GM19468 (cell line): ENCODE results near the gene VWA2.

Source experiments
- ATAC-seq: cut with Tn5 transposase; IDR thresholded peaks from one replicate; pipeline ENCODE4 v1.9.1; 2021; ENCODE audit warnings: mild to moderate bottlenecking, moderate library complexity, moderate number of reproducible peaks; ENCODE audit not compliant: unreplicated experiment; ENCODE audit errors: extremely low read depth

The VWA2 gene

DNA sequence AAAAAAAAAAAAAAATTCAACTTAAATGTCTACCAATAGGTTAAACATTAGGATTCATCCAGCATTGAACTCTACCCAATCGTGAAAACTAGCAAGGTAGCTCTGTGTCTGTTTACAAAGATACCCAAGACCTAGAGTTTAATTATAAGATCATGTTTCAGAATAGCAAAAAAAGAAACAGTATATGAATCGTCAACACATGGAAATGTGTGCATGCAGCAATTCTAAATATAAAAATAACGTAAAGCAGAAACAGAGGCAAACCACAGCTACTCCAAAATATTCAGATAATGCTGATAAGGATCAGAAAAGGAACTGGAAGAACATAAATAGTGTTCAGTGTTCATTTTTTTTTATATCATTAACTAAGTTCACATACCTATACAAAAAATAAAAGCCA is 96.6 kb downstream of the VWA2 start:
- ATAC-seq, result no peak

DNA sequence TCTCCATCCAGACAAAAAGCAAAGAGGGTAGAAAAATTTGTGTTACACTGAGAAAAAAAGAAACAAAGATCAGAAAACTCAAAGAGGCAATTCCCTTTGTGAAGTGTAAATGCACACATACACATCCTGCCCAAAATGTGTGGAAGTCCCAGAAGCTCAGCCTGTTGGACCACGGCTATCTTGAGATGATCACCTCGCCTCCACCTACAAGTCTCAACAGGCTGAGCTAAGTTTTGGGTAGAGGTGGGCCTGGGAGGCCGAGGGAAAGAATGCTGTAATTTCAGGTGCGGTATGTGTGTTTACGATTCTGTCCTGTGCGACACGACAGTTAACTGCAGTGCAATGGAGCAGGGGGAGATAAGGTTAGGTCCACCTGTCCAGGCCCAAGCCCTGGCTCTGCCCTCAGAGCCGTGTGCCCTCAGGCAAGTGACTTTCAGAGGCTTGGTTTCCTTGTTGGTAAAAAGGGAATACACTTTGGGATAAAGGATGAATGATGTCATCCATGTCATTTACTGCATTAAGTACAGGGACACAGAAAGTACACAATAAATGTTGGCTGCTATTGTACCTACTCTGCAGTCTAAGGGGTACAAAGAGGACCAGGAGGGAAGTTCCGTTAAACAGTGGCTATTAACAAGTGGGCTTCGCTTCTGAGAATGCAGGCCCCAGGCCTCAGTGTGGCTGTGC is 97.9 kb downstream of the VWA2 start:
- ATAC-seq, result no peak

DNA sequence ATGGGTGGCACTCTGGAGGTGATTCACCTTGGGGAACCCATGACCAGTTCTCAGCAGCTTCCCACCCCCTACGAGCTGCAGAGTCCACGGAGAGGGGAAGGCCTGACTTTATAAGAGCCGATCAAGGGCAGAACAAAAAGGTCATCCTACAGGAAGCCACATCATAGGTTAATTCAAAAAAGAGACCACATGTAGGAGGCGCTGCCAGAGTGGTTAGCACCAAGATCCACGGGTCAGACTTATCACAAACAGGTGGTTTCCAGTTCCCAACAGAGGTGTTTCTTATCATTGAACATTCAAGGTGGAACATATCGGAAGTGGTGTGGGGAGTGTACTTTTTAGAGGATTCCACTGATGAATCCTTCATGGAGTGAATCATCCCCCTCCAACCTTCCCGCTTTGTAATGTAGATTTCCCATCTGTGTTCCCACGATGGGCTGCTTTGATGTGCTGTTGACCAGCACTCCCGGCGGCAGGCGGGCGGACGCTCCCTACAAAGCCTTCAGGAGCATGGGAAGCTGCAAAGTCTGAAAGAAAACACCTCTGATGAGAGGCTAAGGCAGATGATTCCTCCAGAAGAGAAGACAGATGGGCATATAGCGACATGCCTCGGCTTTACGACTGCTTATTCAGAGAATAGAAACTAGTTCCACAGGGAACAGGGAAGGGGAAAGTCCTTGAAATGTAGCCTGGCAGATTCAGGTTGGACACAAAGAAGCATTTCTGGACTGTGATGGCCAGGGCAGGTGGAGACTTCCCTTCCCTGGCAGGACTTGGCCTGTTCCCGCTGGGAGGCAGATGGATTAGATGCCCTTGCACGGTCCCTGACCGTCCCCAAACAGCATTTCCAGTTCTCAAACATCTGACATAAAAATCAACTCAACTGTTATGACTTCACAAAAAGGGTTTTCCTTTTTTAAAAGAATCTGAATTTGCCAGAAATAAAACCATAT is 98.7 kb downstream of the VWA2 start:
- ATAC-seq, result no peak

DNA sequence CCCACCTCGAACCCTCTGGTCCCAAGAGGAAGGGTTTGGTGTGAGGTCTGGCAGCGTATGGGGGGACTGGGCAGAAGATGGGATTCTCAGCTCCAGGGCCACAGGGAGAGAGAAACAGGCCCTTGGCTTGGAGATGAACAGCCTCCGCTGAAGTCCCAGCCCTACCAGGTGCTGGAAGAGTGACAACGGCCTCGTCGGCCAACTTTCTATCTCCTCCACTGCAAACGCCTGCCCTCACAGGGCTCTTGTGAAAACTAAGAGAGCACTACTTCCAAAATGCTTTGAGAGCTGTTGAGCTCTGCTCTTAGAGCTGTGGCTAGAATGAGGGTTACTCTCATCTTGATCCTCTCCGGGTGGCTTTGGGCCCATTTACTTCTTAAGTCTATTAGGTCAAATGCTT is 101.8 kb downstream of the VWA2 start:
- ATAC-seq, result no peak
